IPS-20b (cell line): ENCODE results near the gene ITLN2.
"Not testable (repeated sequence)": the region's sequence is repeated elsewhere in the genome, so short reads cannot be mapped to it uniquely, and the experiment has no call there.

Experiments used
- H3K27ac ChIP-seq: one replicate; pipeline ENCODE4 v1.5.1; 2013; ENCODE audit warnings: low read length
- H3K27me3 ChIP-seq: 2 replicates; pipeline ENCODE4 v1.6.1; 2013; ENCODE audit warnings: mild to moderate bottlenecking, low read length, inconsistent platforms; ENCODE audit not compliant: insufficient read depth
- H3K36me3 ChIP-seq: 2 replicates; pipeline ENCODE4 v1.6.1; 2013; ENCODE audit warnings: low read depth, mild to moderate bottlenecking, inconsistent platforms, low read length, moderate library complexity; ENCODE audit not compliant: insufficient read depth
- H3K4me1 ChIP-seq: 2 replicates; pipeline ENCODE4 v1.6.1; 2013; ENCODE audit warnings: mild to moderate bottlenecking, control low read depth, inconsistent platforms, low read length, moderate library complexity; ENCODE audit not compliant: insufficient read depth
- H3K4me3 ChIP-seq: 2 replicates; pipeline ENCODE4 v1.5.1; 2013; ENCODE audit warnings: mild to moderate bottlenecking, low read length, inconsistent platforms
- H3K9ac ChIP-seq: 2 replicates; pipeline ENCODE4 v1.6.1; 2013; ENCODE audit warnings: low read depth, mild to moderate bottlenecking, inconsistent platforms, low read length, moderate library complexity
- H3K9me3 ChIP-seq: 2 replicates; pipeline ENCODE4 v1.6.1; 2013; ENCODE audit warnings: mild to moderate bottlenecking, low read depth, low read length, inconsistent platforms; ENCODE audit not compliant: insufficient read depth

ITLN2 gene

DNA sequence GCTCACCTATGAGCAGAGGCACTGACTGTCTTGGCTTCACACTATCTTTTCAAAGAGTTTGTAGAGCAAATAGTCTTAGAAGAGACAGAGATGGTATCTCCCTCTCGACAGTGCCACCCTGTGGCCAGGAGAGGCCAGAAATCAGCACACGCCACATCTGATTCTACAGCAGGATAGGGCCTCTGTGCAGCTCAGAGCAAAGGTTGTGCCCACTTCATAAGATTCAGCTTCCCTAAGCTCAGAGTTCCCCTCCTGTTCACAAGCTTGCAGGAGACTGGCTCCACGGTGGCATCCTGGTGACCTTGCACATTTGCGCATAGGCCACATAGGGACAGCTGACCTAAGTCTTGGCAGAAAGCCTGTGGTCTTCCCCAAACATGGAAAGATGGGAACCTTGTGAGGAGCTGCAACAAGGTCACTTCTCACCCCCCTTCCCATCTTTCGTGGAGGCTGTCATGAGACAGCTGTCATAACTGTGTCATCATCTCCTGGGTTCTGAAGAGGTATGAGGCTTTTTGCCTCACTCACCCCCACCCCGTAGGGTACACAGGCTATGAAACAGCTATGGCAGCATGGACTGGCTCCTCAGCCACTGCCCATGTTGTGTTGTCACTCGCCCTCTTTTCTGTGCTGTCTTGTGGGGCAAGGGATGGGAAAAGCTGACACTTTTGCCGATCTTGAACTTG lies 3.0 kb downstream of the ITLN2 start:
- Histone ChIP-seq H3K27me3 (no peaks in the 10 kb centered on the region), H3K4me3 (no peak overlapping the region), H3K9me3 (no peaks in the 10 kb centered on the region), H3K27ac (no peak overlapping the region), H3K9ac (no peak overlapping the region), H3K36me3 (no peaks in the 10 kb centered on the region), H3K4me1 (no peaks in the 10 kb centered on the region; the same call in 1 of the 2 replicates)

DNA sequence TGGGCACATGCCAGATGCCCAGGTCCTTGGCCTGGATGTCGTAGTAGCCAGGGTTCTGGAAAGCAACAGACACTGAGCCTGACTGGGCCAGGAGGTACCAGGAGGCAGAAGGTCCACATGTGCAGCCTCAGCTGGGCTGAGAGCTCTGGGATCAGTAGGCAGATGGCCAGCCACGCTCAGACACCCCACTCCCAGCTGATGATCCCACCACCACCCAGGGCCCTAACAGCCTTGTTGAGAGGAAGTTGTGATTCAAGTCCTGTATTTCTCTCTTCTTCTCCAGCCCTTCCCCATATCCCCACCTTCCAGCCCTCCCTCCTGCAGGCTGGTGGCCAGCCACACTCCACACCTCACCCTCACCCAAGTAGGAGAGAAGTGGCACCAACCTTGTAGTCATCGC lies 4.0 kb downstream of the ITLN2 start:
- Histone ChIP-seq H3K4me1 (no peaks in the 10 kb centered on the region; the same call in 1 of the 2 replicates), H3K27me3 (no peaks in the 10 kb centered on the region), H3K9me3 (no peaks in the 10 kb centered on the region), H3K9ac (no peak overlapping the region), H3K4me3 (no peak overlapping the region), H3K36me3 (no peaks in the 10 kb centered on the region), H3K27ac (no peak overlapping the region)

DNA sequence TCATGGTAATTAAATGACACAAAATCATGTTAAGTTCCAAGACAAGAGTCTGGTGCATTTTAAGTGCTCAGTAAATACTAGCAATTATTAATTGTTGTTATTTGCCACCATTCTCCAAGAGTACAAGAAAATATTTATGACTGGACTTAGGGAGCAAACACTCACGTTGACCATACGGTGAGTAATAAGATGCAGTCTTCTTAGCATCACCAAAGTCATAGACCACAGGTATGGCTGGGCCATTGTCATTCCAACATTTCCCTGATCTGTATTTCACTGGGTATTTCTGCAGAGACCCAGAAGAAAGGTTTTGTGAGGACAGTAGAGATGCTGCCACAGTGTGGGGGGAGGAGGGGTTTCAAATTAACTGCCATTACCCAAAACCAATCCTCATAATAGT lies 4.7 kb downstream of the ITLN2 start:
- Histone ChIP-seq H3K36me3 (no peaks in the 10 kb centered on the region), H3K4me1 (no peaks in the 10 kb centered on the region; the same call in 1 of the 2 replicates), H3K27ac (no peak overlapping the region), H3K4me3 (no peak overlapping the region), H3K9me3 (no peaks in the 10 kb centered on the region), H3K27me3 (no peaks in the 10 kb centered on the region), H3K9ac (no peak overlapping the region)

GRCh38 chr1:160949216-160949880 lies 5.3 kb downstream of the ITLN2 start:
- H3K27ac ChIP-seq, H3K9me3 ChIP-seq, H3K4me1 ChIP-seq, H3K27me3 ChIP-seq, H3K36me3 ChIP-seq, H3K4me3 ChIP-seq, H3K9ac ChIP-seq: not testable (repeated sequence)

DNA sequence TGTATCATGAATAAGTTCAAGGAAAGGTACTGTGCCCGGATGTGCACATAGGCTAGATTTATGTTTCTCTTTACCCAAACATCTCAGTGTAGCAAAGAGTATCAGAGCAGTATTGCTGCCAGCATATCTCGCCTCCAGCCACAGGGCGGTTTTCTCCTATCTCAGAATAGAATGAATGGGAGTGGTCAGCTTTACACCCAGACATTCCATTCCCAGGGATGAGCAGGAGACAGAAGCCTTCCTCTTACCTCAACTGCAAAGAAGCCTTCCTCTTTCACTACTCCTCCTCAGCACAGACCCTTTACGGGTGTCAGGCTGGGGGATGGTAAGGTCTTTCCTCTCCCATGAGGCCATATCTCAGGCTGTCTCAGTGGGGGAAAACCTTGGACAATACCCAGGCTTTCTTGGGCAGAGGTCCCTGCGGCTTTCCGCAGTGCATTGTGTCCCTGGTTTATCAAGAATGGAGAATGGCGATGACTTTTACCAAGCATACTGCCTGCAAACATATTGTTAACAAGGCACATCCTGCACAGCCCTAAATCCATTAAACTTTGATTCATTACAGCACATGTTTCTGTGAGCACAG lies 7.3 kb downstream of the ITLN2 start:
- not testable (repeated sequence) for H3K27me3 ChIP-seq, H3K4me3 ChIP-seq, H3K27ac ChIP-seq, H3K4me1 ChIP-seq, H3K36me3 ChIP-seq, H3K9me3 ChIP-seq, H3K9ac ChIP-seq

- not testable (repeated sequence) for H3K36me3 ChIP-seq, H3K27ac ChIP-seq, H3K27me3 ChIP-seq, H3K4me1 ChIP-seq, H3K9me3 ChIP-seq, H3K9ac ChIP-seq, H3K4me3 ChIP-seq
These were observed 8.7 kb downstream of the ITLN2 start for GRCh38 chr1:160945881-160946280.

DNA sequence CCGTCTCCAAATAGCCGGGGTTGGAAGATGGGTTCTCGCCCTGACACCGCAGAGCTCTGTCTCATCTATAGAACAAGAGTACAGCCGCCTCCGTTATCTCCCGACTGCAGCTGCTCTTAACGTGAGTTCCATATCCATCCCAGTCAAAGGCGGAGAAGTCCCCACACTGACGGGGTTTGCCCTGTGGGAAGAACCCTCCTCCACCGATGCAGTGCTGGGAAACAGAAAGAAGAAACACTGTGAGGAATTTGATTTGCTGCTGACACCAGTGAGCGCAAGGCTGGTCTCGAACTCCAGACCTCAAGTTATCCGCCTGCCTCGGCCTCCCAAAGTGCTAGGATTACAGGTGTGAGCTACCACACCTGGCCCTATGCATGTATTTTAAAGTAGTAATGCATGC lies 9.5 kb downstream of the ITLN2 start:
- no peak overlapping the region for H3K4me3 ChIP-seq
- no peak overlapping the region for H3K27ac ChIP-seq
- no peak overlapping the region for H3K9ac ChIP-seq
- H3K9me3 ChIP-seq = peaks cover 6% of the 10 kb centered on the region
- H3K36me3 ChIP-seq = no peaks in the 10 kb centered on the region
- H3K4me1 ChIP-seq = no peaks in the 10 kb centered on the region; the same call in 1 of the 2 replicates
- H3K27me3 ChIP-seq = no peaks in the 10 kb centered on the region

DNA sequence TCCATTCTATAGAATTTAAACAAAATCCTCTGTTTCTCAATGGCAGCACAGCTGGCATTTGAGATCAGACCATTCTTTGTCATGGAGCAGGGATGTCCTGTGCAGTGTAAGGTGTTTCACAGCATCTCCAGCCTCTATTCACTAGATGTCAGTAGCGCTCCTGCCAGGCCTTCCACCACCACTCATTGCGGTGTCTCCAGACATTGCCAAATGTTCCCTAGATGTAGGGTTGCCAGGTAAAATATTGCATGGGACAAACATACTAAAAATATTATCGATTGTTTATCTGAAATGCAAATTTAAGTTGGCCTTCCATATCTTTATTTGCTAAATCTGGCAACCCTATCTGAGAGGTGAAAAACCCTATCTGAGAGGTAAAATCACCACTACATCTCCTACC lies 11.7 kb downstream of the ITLN2 start:
- Histone ChIP-seq H3K36me3 (no peaks in the 10 kb centered on the region), H3K27ac (no peak overlapping the region), H3K27me3 (no peaks in the 10 kb centered on the region), H3K4me3 (no peak overlapping the region), H3K9me3 (peaks cover 6% of the 10 kb centered on the region), H3K9ac (no peak overlapping the region), H3K4me1 (no peaks in the 10 kb centered on the region; the same call in 1 of the 2 replicates)

GRCh38 chr1:160936666-160937065 lies 17.9 kb downstream of the ITLN2 start:
- H3K4me1 ChIP-seq, H3K4me3 ChIP-seq, H3K27ac ChIP-seq, H3K36me3 ChIP-seq, H3K9me3 ChIP-seq, H3K27me3 ChIP-seq, H3K9ac ChIP-seq: not testable (repeated sequence)

- Histone ChIP-seq H3K4me3 (no peak overlapping the region), H3K4me1 (no peaks in the 10 kb centered on the region), H3K9ac (no peak overlapping the region), H3K27ac (no peak overlapping the region), H3K36me3 (no peaks in the 10 kb centered on the region), H3K27me3 (no peaks in the 10 kb centered on the region), H3K9me3 (peaks cover 6% of the 10 kb centered on the region; the same call in 1 of the 2 replicates)
These were observed 18.9 kb downstream of the ITLN2 start for GRCh38 chr1:160935527-160936258.

DNA sequence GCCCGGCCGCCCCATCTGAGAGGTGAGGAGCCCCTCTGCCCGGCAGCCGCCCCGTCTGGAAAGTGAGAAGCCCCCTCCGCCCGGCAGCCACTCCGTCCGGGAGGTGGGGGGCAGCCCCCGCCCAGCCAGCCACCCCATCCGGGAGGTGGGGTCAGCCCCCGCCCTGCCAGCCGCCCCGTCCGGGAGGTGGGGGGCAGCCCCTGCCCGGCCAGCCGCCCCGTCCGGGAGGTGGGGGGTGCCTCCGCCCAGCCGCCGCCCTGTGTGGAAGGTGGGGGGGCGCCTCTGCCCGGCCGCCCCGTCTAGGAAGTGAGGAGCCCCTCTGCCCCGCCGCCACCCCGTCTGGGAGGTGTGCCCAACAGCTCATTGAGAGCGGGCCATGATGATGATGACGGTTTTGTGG lies 21.3 kb downstream of the ITLN2 start:
- H3K9ac ChIP-seq, H3K36me3 ChIP-seq, H3K9me3 ChIP-seq, H3K27ac ChIP-seq, H3K27me3 ChIP-seq, H3K4me3 ChIP-seq, H3K4me1 ChIP-seq: not testable (repeated sequence)
